ENCODE results near the gene SLC25A52. TPM values are rescaled to one million over a fixed set of nuclear protein-coding genes. Genes with fewer than 3 reads are reported as not detected.

The SLC25A52 gene
- polyA plus RNA-seq, 4 donors, result 0.53 to 0.76 (median 0.61) TPM

Other genes with a start within 250 kb of the SLC25A52 start
- under 1 TPM; 0.25 to 0.76 (median 0.33) TPM for gene TTR, start 169.0 kb downstream of the SLC25A52 start, polyA plus RNA-seq (ENCODE audit: insufficient read length in 4 of 4)
- gene B4GALT6, start 76.3 kb downstream of the SLC25A52 start, polyA plus RNA-seq (ENCODE audit: insufficient read length in 4 of 4), result 10 to 100 TPM; 14.9 to 20.6 (median 16.6) TPM
- 10 to 100 TPM; 52.9 to 69.2 (median 63.3) TPM for gene TRAPPC8, start 182.2 kb upstream of the SLC25A52 start, polyA plus RNA-seq (ENCODE audit: insufficient read length in 4 of 4)

Data from right renal pelvis (tissue), 4 donors.